Activated T-cell treated with anti-CD3 and anti-CD28 coated beads, Interleukin-2, amount 50 U/mL, for 4 hours (primary cell): ENCODE measurements around the gene TFIP11. TPM values are rescaled to one million over a fixed set of nuclear protein-coding genes. Genes with fewer than 3 reads are reported as not detected.

Experiments
- ATAC-seq, 2 donors: fragments of 200-7000 bp; cut with Tn5 transposase; one replicate each; pipeline ENCODE4 v1.10.0; 2021
- DNase-seq: peaks from one replicate; pipeline ENCODE4 v3.0.0-alpha.2; 2020
- H3K27me3 Mint-ChIP-seq: one replicate; pipeline ENCODE4 v1.8.0; 2021; ENCODE audit warnings: low read depth, mixed read lengths
- H3K36me3 Mint-ChIP-seq: one replicate; pipeline ENCODE4 v1.8.0; 2022; ENCODE audit warnings: mixed read lengths; ENCODE audit not compliant: insufficient read depth
- H3K4me1 Mint-ChIP-seq: one replicate; pipeline ENCODE4 v1.8.0; 2021; ENCODE audit warnings: low read depth, mixed read lengths
- H3K4me3 Mint-ChIP-seq: one replicate; pipeline ENCODE4 v1.8.0; 2021; ENCODE audit warnings: mild to moderate bottlenecking, moderate library complexity, mixed read lengths
- H3K9me3 Mint-ChIP-seq: one replicate; pipeline ENCODE4 v1.8.0; 2021; ENCODE audit warnings: mixed read lengths
- total RNA-seq, 3 donors: library from RNA; stranded (reverse); gene quantifications; one replicate each; pipeline ENCODE4 v1.2.1, GENCODE V29; 2021

TFIP11 gene
- total RNA-seq, 3 donors from 2014 or later, result 52.4 to 68.5 (median 61.0) TPM

GRCh38 chr22:26508148-26508547 is 4.1 kb downstream of the TFIP11 start:
- ATAC-seq (no peak), DNase-seq (no peak)
- peaks cover 45% of the 10 kb centered on the region for H3K36me3 Mint-ChIP-seq
- peaks cover 50% of the 10 kb centered on the region for H3K4me1 Mint-ChIP-seq
- H3K27me3 Mint-ChIP-seq, result no peaks in the 10 kb centered on the region
- no peaks in the 10 kb centered on the region for H3K9me3 Mint-ChIP-seq
- no peak overlapping the region for H3K4me3 Mint-ChIP-seq

- no peak for ATAC-seq
- Mint-ChIP-seq H3K9me3 (no peaks in the 10 kb centered on the region), H3K4me1 (peaks cover 20% of the 10 kb centered on the region), H3K36me3 (peaks cover 48% of the 10 kb centered on the region), H3K27me3 (no peaks in the 10 kb centered on the region), H3K4me3 (no peak overlapping the region)
- no peak for DNase-seq
Observed at GRCh38 chr22:26503758-26504157, 8.5 kb downstream of the TFIP11 start.

- Mint-ChIP-seq H3K36me3 (peaks cover 50% of the 10 kb centered on the region), H3K4me1 (peaks cover 20% of the 10 kb centered on the region), H3K9me3 (no peaks in the 10 kb centered on the region), H3K27me3 (no peaks in the 10 kb centered on the region), H3K4me3 (no peak overlapping the region)
- ATAC-seq, result peak; percentile 65 to 82
- peak; percentile 34 for DNase-seq
Observed at GRCh38 chr22:26502688-26503561, 9.3 kb downstream of the TFIP11 start.

- H3K4me1 Mint-ChIP-seq, result peaks cover 20% of the 10 kb centered on the region
- H3K9me3 Mint-ChIP-seq, result no peaks in the 10 kb centered on the region
- H3K27me3 Mint-ChIP-seq, result no peaks in the 10 kb centered on the region
- no peak overlapping the region for H3K4me3 Mint-ChIP-seq
- H3K36me3 Mint-ChIP-seq, result peaks cover 55% of the 10 kb centered on the region
- ATAC-seq, result no peak
- DNase-seq, result no peak
Observed at GRCh38 chr22:26501996-26502395, 10.3 kb downstream of the TFIP11 start.

GRCh38 chr22:26499188-26499703 is 13.0 kb downstream of the TFIP11 start:
- H3K4me1 Mint-ChIP-seq, result peaks cover 17% of the 10 kb centered on the region
- DNase-seq (no peak), ATAC-seq (no peak)
- no peak overlapping the region for H3K4me3 Mint-ChIP-seq
- no peaks in the 10 kb centered on the region for H3K27me3 Mint-ChIP-seq
- H3K36me3 Mint-ChIP-seq, result peaks cover 48% of the 10 kb centered on the region
- H3K9me3 Mint-ChIP-seq, result no peaks in the 10 kb centered on the region

GRCh38 chr22:26496456-26496855 is 15.8 kb downstream of the TFIP11 start:
- Mint-ChIP-seq H3K9me3 (no peaks in the 10 kb centered on the region), H3K36me3 (peaks cover 38% of the 10 kb centered on the region), H3K4me3 (no peak overlapping the region), H3K4me1 (no peaks in the 10 kb centered on the region), H3K27me3 (no peaks in the 10 kb centered on the region)
- no peak for ATAC-seq
- DNase-seq, result no peak

- H3K36me3 Mint-ChIP-seq, result peaks cover 38% of the 10 kb centered on the region
- H3K4me3 Mint-ChIP-seq, result no peak overlapping the region
- H3K27me3 Mint-ChIP-seq, result no peaks in the 10 kb centered on the region
- no peaks in the 10 kb centered on the region for H3K9me3 Mint-ChIP-seq
- DNase-seq (no peak), ATAC-seq (no peak)
- no peaks in the 10 kb centered on the region for H3K4me1 Mint-ChIP-seq
Observed at GRCh38 chr22:26494506-26494905, 17.8 kb downstream of the TFIP11 start.

GRCh38 chr22:26492220-26492619 is 20.1 kb downstream of the TFIP11 start:
- Mint-ChIP-seq H3K27me3 (no peaks in the 10 kb centered on the region), H3K36me3 (peaks cover 45% of the 10 kb centered on the region), H3K4me3 (no peak overlapping the region), H3K9me3 (no peaks in the 10 kb centered on the region), H3K4me1 (no peaks in the 10 kb centered on the region)
- ATAC-seq (no peak), DNase-seq (no peak)

- Mint-ChIP-seq H3K36me3 (peaks cover 39% of the 10 kb centered on the region), H3K27me3 (no peaks in the 10 kb centered on the region), H3K4me1 (peaks cover 14% of the 10 kb centered on the region), H3K9me3 (no peaks in the 10 kb centered on the region), H3K4me3 (no peak overlapping the region)
- DNase-seq (no peak), ATAC-seq (no peak)
Observed at GRCh38 chr22:26489447-26490036, 22.7 kb downstream of the TFIP11 start.

- Mint-ChIP-seq H3K27me3 (no peaks in the 10 kb centered on the region), H3K4me1 (peaks cover 21% of the 10 kb centered on the region), H3K4me3 (no peak overlapping the region), H3K36me3 (peaks cover 34% of the 10 kb centered on the region), H3K9me3 (no peaks in the 10 kb centered on the region)
- ATAC-seq, result no peak
- DNase-seq, result no peak
Observed at GRCh38 chr22:26487996-26488395, 24.3 kb downstream of the TFIP11 start.

GRCh38 chr22:26486394-26486793 is 25.9 kb downstream of the TFIP11 start:
- no peaks in the 10 kb centered on the region for H3K9me3 Mint-ChIP-seq
- peaks cover 24% of the 10 kb centered on the region for H3K36me3 Mint-ChIP-seq
- H3K4me3 Mint-ChIP-seq, result no peak overlapping the region

GRCh38 chr22:26485806-26486390 is 26.4 kb downstream of the TFIP11 start:
- H3K4me1 Mint-ChIP-seq, result peaks cover 42% of the 10 kb centered on the region

More at GRCh38 chr22:26486394-26486793, 25.9 kb downstream of the TFIP11 start:
- DNase-seq (no peak), ATAC-seq (no peak)
- H3K27me3 Mint-ChIP-seq, result no peaks in the 10 kb centered on the region
- H3K4me1 Mint-ChIP-seq, result peaks cover 37% of the 10 kb centered on the region

GRCh38 chr22:26485013-26485412 is 27.3 kb downstream of the TFIP11 start:
- ATAC-seq (no peak), DNase-seq (no peak)
- Mint-ChIP-seq H3K9me3 (no peaks in the 10 kb centered on the region), H3K4me3 (peak overlapping the region; percentile 95), H3K36me3 (peaks cover 24% of the 10 kb centered on the region), H3K27me3 (no peaks in the 10 kb centered on the region), H3K4me1 (peaks cover 50% of the 10 kb centered on the region)

More at GRCh38 chr22:26485806-26486390, 26.4 kb downstream of the TFIP11 start:
- Mint-ChIP-seq H3K27me3 (no peaks in the 10 kb centered on the region), H3K9me3 (no peaks in the 10 kb centered on the region), H3K4me3 (peak overlapping the region; percentile 95), H3K36me3 (peaks cover 27% of the 10 kb centered on the region)
- DNase-seq (no peak), ATAC-seq (no peak)

GRCh38 chr22:26484360-26484706 is 27.9 kb downstream of the TFIP11 start:
- peaks cover 19% of the 10 kb centered on the region for H3K36me3 Mint-ChIP-seq
- ATAC-seq (peak in 1 of 2 donors; percentile 2), DNase-seq (no peak)
- H3K9me3 Mint-ChIP-seq, result no peaks in the 10 kb centered on the region
- peak overlapping the region; percentile 95 for H3K4me3 Mint-ChIP-seq
- peaks cover 57% of the 10 kb centered on the region for H3K4me1 Mint-ChIP-seq
- no peaks in the 10 kb centered on the region for H3K27me3 Mint-ChIP-seq
